Endothelial cell of umbilical vein (primary cell): Measurements from ENCODE around the gene TMEM151A. TPM values are rescaled to one million over a fixed set of nuclear protein-coding genes. Genes with fewer than 3 reads are reported as not detected.

ENCODE experiments used
- BruUV-seq: library from RNA; stranded (reverse); fragments of 400-500 nt; replicated peaks from 2 replicates; lab custom pipeline; 2021; lab: Mats Ljungman, UMichigan
- CTCF ChIA-PET: fragments of 300-600, 350-600 bp; sonication (Branson Sonifier 250); formaldehyde crosslinking; loops from one replicate; lab custom pipeline; 2021; ENCODE audit warnings: antibody characterized with exemption, inconsistent platforms; lab: Charles Lee
- POLR2A ChIA-PET: fragments of 300-600, 350-600 bp; sonication (Branson Sonifier 250); formaldehyde crosslinking; loops from one replicate; lab custom pipeline; 2021; ENCODE audit warnings: antibody characterized with exemption, inconsistent platforms; lab: Charles Lee
- DNase-seq: peaks from one replicate; pipeline ENCODE4 v3.0.0-alpha.2; 2011; ENCODE audit warnings: low read depth, low spot score
- FAIRE-seq: peaks from 2 replicates; lab custom pipeline; 2011; peaks lifted over from hg19 to GRCh38; lab: Jason Lieb, UNC
- H2AFZ ChIP-seq: 2 replicates; pipeline ENCODE4 v1.6.0; 2012; ENCODE audit warnings: low read depth, low read length, control low read depth, inconsistent platforms
- H3K27ac ChIP-seq: 2 replicates; pipeline ENCODE4 v1.5.1; 2011; ENCODE audit warnings: low read depth, mild to moderate bottlenecking, control low read depth, low read length, moderate library complexity; ENCODE audit not compliant: insufficient read depth
- H3K27me3 ChIP-seq, 2 experiments: 2 replicates each; pipeline versions ENCODE4 v1.6.0 to v1.6.1; 2011; ENCODE audit warnings: low read length in 2 of 2, mixed read lengths in 1 of 2; ENCODE audit not compliant: control insufficient read depth in 2 of 2, insufficient read depth in 2 of 2
- H3K36me3 ChIP-seq, 2 experiments: 2 replicates in 1 of 2; 3 replicates in 1 of 2; pipeline ENCODE4 v1.5.1; 2011; ENCODE audit warnings: low read length in 2 of 2, mild to moderate bottlenecking in 1 of 2, moderate library complexity in 1 of 2; ENCODE audit not compliant: control insufficient read depth in 2 of 2, insufficient read depth in 2 of 2; ENCODE audit errors: extremely low read depth in 1 of 2
- H3K4me1 ChIP-seq: 3 replicates; pipeline ENCODE4 v1.5.1; 2011; ENCODE audit warnings: mild to moderate bottlenecking, low read length; ENCODE audit not compliant: control insufficient read depth, insufficient read depth; ENCODE audit errors: extremely low read depth
- H3K4me2 ChIP-seq: 2 replicates; pipeline ENCODE4 v1.6.1; 2011; ENCODE audit warnings: low read length, control low read depth, mixed read lengths; ENCODE audit not compliant: insufficient read depth
- H3K4me3 ChIP-seq, 3 experiments: fragments of 200-600 bp in 1 of 3; sonication (generic), shearing (Covaris generic) in 1 of 3; replicated peaks in 1 of 3; 2 replicates each; pipeline ENCODE4 v1.5.1; 2011 to 2016; ENCODE audit warnings: control low read depth in 3 of 3, low read length in 3 of 3, mild to moderate bottlenecking in 2 of 3, inconsistent platforms in 1 of 3, low read depth in 1 of 3, moderate library complexity in 1 of 3; ENCODE audit not compliant: insufficient read depth in 1 of 3
- H3K79me2 ChIP-seq: 2 replicates; pipeline ENCODE4 v1.6.0; 2012; ENCODE audit warnings: low read length, inconsistent platforms; ENCODE audit not compliant: control insufficient read depth, insufficient read depth
- H3K9ac ChIP-seq: replicated peaks from 2 replicates; pipeline ENCODE3; 2011; ENCODE audit warnings: low read length, control low read depth; ENCODE audit not compliant: insufficient read depth; ENCODE audit errors: extremely low read depth
- H3K9me1 ChIP-seq: replicated peaks from 3 replicates; pipeline ENCODE4 v1.6.0; 2011; ENCODE audit warnings: mild to moderate bottlenecking, low read length; ENCODE audit not compliant: control insufficient read depth, insufficient read depth; ENCODE audit errors: extremely low read depth
- H3K9me3 ChIP-seq: replicated peaks from 2 replicates; pipeline ENCODE4 v1.5.1; 2012; ENCODE audit warnings: low read length, inconsistent platforms; ENCODE audit not compliant: control insufficient read depth, insufficient read depth
- H4K20me1 ChIP-seq: replicated peaks from 2 replicates; pipeline ENCODE3; 2011; ENCODE audit warnings: mild to moderate bottlenecking, low read length; ENCODE audit not compliant: control insufficient read depth, insufficient read depth; ENCODE audit errors: extremely low read depth
- CTCF ChIP-seq, 2 donors: IDR thresholded peaks; 1 replicate in 1 of 2; 2 replicates in 1 of 2; pipeline ENCODE4 v1.5.1; 2011; ENCODE audit warnings: low read length in 2 of 2, mild to moderate bottlenecking in 2 of 2, moderate library complexity in 2 of 2, control low read depth in 1 of 2, inconsistent platforms in 1 of 2, low read depth in 1 of 2; ENCODE audit not compliant: insufficient read depth in 1 of 2; ENCODE audit errors: extremely low read depth in 1 of 2
- EZH2 ChIP-seq: IDR thresholded peaks from 2 replicates; pipeline ENCODE4 v1.6.1; 2012; ENCODE audit warnings: borderline replicate concordance, low read depth, mild to moderate bottlenecking, moderate library complexity, low read length, inconsistent platforms; ENCODE audit not compliant: severe bottlenecking
- FOS ChIP-seq: IDR thresholded peaks from 2 replicates; pipeline ENCODE4 v1.6.1; 2011; ENCODE audit warnings: mild to moderate bottlenecking, low read length, moderate library complexity, borderline replicate concordance; ENCODE audit not compliant: insufficient read depth
- GATA2 ChIP-seq: IDR thresholded peaks from 2 replicates; pipeline ENCODE4 v1.7.0; 2011; ENCODE audit warnings: low read depth, mild to moderate bottlenecking, moderate library complexity, mixed read lengths, low read length; ENCODE audit not compliant: insufficient read length, insufficient read depth
- JUN ChIP-seq: IDR thresholded peaks from 2 replicates; pipeline ENCODE4 v1.6.1; 2011; ENCODE audit warnings: borderline replicate concordance, low read depth; ENCODE audit not compliant: insufficient read length, insufficient read depth
- MAX ChIP-seq: IDR thresholded peaks from 2 replicates; pipeline ENCODE4 v1.6.1; 2011; ENCODE audit not compliant: insufficient read depth, insufficient read length
- MYC ChIP-seq: IDR thresholded peaks from one replicate; pipeline ENCODE4 v1.6.1; 2011; ENCODE audit warnings: mild to moderate bottlenecking, low read depth, low read length
- POLR2A ChIP-seq: IDR thresholded peaks from 2 replicates; pipeline ENCODE4 v1.6.1; 2012; ENCODE audit warnings: low read depth, mild to moderate bottlenecking, control low read depth, low read length
- POLR2AphosphoS5 ChIP-seq: IDR thresholded peaks from 2 replicates; pipeline ENCODE4 v1.6.1; 2012; ENCODE audit warnings: low read depth, mild to moderate bottlenecking, control low read depth, low read length, moderate library complexity; ENCODE audit not compliant: insufficient read depth
- dilution Hi-C: fragments of 300-500 bp; cut with MboI; formaldehyde crosslinking; loops from one replicate; pipeline ENCODE4 v1.15.0; 2019; ENCODE audit warnings: low sequenced_read_pairs; ENCODE audit not compliant: extremely low pct_ligation_motif_present
- intact Hi-C: fragments of 100-400 bp; cut with micrococcal nuclease; formaldehyde crosslinking; loops from one replicate; pipeline ENCODE4 v1.10.0; 2022
- polyA plus RNA-seq, 4 experiments: library from polyadenylated mRNA; depleted of rRNA in 3 of 4; stranded (reverse) in 3 of 4; unstranded in 1 of 4; fragments of >200 nt; gene quantifications; 2 replicates each; pipeline versions ENCODE4 v1.2.1 to v1.2.3, GENCODE V29; 2011 to 2012; ENCODE audit warnings: missing spikeins in 1 of 4
- total RNA-seq: library from RNA; stranded (reverse); gene quantifications from 2 replicates; pipeline ENCODE4 v1.2.3, GENCODE V29; 2021

Gene TMEM151A
- total and polyA plus RNA-seq, 2 donors (not counting 3 experiments of a cell fraction or from before 2014, with no cell fraction given): not detected

GRCh38 chr11:66317723-66318599 lies 26.3 kb downstream of the TMEM151A start:
- BruUV-seq: no TSS peak
- ChIA-PET POLR2A (no interaction called here), CTCF (interaction anchor here (1.6 to 9.5 kb wide), 2 partner anchors 15 to 36 kb away, joined by 5 to 225 read pairs; partner anchors contain the start of gene RIN1)
- H3K9me1 ChIP-seq: no peaks in the 10 kb centered on the region
- no peaks in the 10 kb centered on the region for H3K36me3 ChIP-seq
- no peaks in the 10 kb centered on the region for H3K79me2 ChIP-seq
- no peak for DNase-seq
- no peaks in the 10 kb centered on the region for H3K4me1 ChIP-seq
- no peak for FAIRE-seq
- H4K20me1 ChIP-seq: no peaks in the 10 kb centered on the region
- dilution Hi-C loops: no loop called here
- no peak overlapping the region for H3K4me2 ChIP-seq
- no peaks in the 10 kb centered on the region for H3K9me3 ChIP-seq
- TF ChIP-seq MAX: no peak
- no peak for TF ChIP-seq MYC
- TF ChIP-seq JUN: no peak
- H3K27me3 ChIP-seq: peaks cover 5 to 7% of the 10 kb centered on the region in 2 experiments
- no peak overlapping the region for H2AFZ ChIP-seq
- no peak overlapping the region for H3K27ac ChIP-seq
- H3K4me3 ChIP-seq: no peak overlapping the region
- no peak overlapping the region for H3K9ac ChIP-seq
- intact Hi-C loops: no loop called here

GRCh38 chr11:66318600-66318970 lies 26.9 kb downstream of the TMEM151A start:
- H2AFZ ChIP-seq: no peak overlapping the region

More at GRCh38 chr11:66318600-66318970, 26.9 kb downstream of the TMEM151A start:
- FAIRE-seq (no peak), DNase-seq (no peak)
- no TSS peak for BruUV-seq
- H3K4me3 ChIP-seq: no peak overlapping the region
- POLR2A ChIA-PET: no interaction called here
- H3K27ac ChIP-seq: no peak overlapping the region
- CTCF ChIA-PET: interaction anchor here (9.5 kb wide), 1 partner anchor 14 kb away, joined by 225 read pairs; the partner anchor contains the start of gene RIN1
- peaks cover 5 to 7% of the 10 kb centered on the region in 2 experiments for H3K27me3 ChIP-seq
- no peaks in the 10 kb centered on the region for H3K4me1 ChIP-seq
- no peaks in the 10 kb centered on the region for H3K36me3 ChIP-seq
- no peak overlapping the region for H3K4me2 ChIP-seq
- dilution Hi-C loops (no loop called here), intact Hi-C loops (no loop called here)
- H3K9ac ChIP-seq: no peak overlapping the region
- no peaks in the 10 kb centered on the region for H4K20me1 ChIP-seq
- H3K79me2 ChIP-seq: no peaks in the 10 kb centered on the region
- no peaks in the 10 kb centered on the region for H3K9me3 ChIP-seq
- TF ChIP-seq POLR2A: no peak
- no peak for TF ChIP-seq FOS
- no peak for TF ChIP-seq CTCF (IDR thresholded peaks at IDR 0.05; ENCODE audit: extremely low read depth in 1 of 2, insufficient read depth in 1 of 2, low read depth in 1 of 2, low read length in 2 of 2)
- no peak for TF ChIP-seq MYC
- TF ChIP-seq EZH2: no peak
- TF ChIP-seq MAX: no peak
- TF ChIP-seq JUN: no peak
- no peak for TF ChIP-seq GATA2
- TF ChIP-seq POLR2AphosphoS5: no peak
- H3K9me1 ChIP-seq: no peaks in the 10 kb centered on the region
